ENCODE measurements around the gene RABGAP1.

RABGAP1 gene

GRCh38 chr9:123011380-123011779 lies 70.6 kb downstream of the RABGAP1 start:
- DNase-seq, result no peak

GRCh38 chr9:123011878-123012528 lies 71.2 kb downstream of the RABGAP1 start:
- DNase-seq, result no peak

GRCh38 chr9:123016631-123017030 lies 75.8 kb downstream of the RABGAP1 start:
- DNase-seq, result no peak

GRCh38 chr9:123020796-123021195 lies 80.0 kb downstream of the RABGAP1 start:
- DNase-seq, result no peak

GRCh38 chr9:123026425-123026824 lies 85.6 kb downstream of the RABGAP1 start:
- DNase-seq, result no peak

- DNase-seq, result no peak
Observed at GRCh38 chr9:123027517-123027916, 86.7 kb downstream of the RABGAP1 start.

- no peak for DNase-seq
Observed at GRCh38 chr9:123028136-123028535, 87.3 kb downstream of the RABGAP1 start.

GRCh38 chr9:123028973-123029372 lies 88.2 kb downstream of the RABGAP1 start:
- DNase-seq, result no peak

GRCh38 chr9:123031963-123032362 lies 91.1 kb downstream of the RABGAP1 start:
- no peak for DNase-seq

- no peak for DNase-seq
Observed at GRCh38 chr9:123033352-123033751, 92.5 kb downstream of the RABGAP1 start, which contains the start of gene GPR21. GPR21 (plus strand) TSS chr9:123033667; CDS start chr9:123034567, 900 bp downstream.

GRCh38 chr9:123033864-123034601 lies 93.2 kb downstream of the RABGAP1 start:
- DNase-seq, result no peak

GRCh38 chr9:123034881-123035510 lies 94.2 kb downstream of the RABGAP1 start:
- DNase-seq, result no peak

- no peak for DNase-seq
Observed at GRCh38 chr9:123035791-123036190, 95.0 kb downstream of the RABGAP1 start.

GRCh38 chr9:123036893-123037545 lies 96.2 kb downstream of the RABGAP1 start:
- no peak for DNase-seq

GRCh38 chr9:123039617-123040219 lies 98.9 kb downstream of the RABGAP1 start:
- no peak for DNase-seq

GRCh38 chr9:123040801-123041200 lies 100.0 kb downstream of the RABGAP1 start:
- no peak for DNase-seq

- no peak for DNase-seq
Observed at GRCh38 chr9:123041489-123041888, 100.7 kb downstream of the RABGAP1 start.

- no peak for DNase-seq
Observed at GRCh38 chr9:123043081-123043939, 102.5 kb downstream of the RABGAP1 start.

- no peak for DNase-seq
Observed at GRCh38 chr9:123044586-123044985, 103.8 kb downstream of the RABGAP1 start.

- DNase-seq, result no peak
Observed at GRCh38 chr9:123046406-123047195, 105.8 kb downstream of the RABGAP1 start.

GRCh38 chr9:123048748-123049147 lies 107.9 kb downstream of the RABGAP1 start:
- peak; percentile 2 for DNase-seq

All from NCI-H1092 treated with DMSO at 0.1 percent for 48 hours (cell line).